IPS-NIHi7 (cell line): ENCODE measurements around the gene TMEM50A.
"Not testable (repeated sequence)": the region's sequence is repeated elsewhere in the genome, so short reads cannot be mapped to it uniquely, and the experiment has no call there.

Experiments used
- DNase-seq: peaks from one replicate; pipeline ENCODE4 v3.0.0; 2012; ENCODE audit warnings: mixed read lengths; ENCODE audit errors: extremely low spot score

TMEM50A gene

DNA sequence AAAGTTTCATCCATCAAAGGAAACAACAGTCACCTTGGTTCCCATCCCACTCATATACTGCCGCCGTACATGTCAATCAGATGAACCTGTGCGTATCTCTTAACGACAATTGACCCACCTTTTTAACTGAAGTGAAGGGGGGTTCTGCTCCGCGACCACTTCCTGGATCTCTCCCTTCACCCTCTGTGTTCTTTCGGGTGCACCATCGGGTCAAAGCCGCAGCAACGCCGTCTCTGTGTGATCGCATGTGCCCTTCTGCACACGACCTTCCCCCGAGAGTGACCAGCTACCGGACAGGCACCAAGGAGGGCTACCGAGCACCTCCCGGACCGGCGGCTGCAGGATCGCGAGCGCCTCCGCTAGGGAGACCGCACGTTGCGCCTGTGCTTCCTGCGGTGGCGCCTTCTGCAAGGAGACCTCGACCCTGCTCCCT, 1.2 kb upstream of the TMEM50A start:
- DNase-seq = peak; percentile 1

DNA sequence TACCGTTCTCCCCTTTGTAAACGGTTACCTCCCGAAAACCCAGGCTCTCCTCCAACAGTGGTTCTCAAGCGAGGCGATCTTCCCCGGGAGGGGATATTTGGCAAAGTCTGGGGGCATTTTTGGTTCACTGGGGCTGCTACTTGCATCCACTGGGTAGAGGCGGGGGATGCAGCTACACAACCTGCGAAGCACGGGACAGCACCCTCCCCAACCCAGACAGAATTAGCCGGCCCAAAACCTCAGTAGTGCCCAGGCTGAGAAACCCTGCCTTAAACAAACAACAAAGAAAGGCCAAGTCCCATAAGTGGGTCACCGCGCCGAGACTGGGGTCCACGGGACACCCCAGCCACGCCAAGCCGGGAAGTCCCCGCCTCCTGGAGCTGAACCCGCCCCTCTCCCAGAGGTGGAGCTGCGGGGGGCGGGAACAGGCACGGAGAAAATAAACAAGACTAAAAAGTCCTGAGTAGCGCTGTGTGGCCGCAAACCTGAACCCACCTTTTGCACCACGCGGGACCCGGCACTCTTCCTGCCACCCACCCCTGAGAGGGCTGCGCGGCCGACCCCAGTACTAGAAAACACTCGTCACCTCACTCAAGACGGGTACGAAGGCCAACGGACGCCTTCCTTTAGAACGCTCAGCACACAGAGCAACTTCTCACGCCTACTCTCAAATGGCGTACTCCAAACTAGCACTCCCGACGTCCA, 499 bp upstream of the TMEM50A start:
- not testable (repeated sequence) for DNase-seq

DNA sequence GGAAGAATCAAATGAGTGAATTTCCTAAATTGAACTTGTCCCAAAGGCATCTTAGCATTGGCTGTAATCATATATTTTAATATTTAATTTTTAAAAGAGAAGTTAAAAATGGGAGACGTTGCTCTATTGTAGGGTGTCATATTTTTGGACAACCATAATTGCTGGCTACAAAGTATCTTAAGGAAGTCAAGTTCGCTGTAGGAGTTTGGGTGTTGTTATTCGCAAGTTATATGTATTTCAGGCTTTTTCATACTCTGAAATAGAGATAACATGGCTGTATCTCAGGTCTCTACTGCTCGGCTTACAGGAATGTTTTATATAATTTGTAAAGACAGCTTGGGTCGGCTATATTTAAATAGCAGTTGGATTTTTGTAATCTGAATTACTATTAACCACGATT, 852 bp downstream of the TMEM50A start:
- no peak for DNase-seq

DNA sequence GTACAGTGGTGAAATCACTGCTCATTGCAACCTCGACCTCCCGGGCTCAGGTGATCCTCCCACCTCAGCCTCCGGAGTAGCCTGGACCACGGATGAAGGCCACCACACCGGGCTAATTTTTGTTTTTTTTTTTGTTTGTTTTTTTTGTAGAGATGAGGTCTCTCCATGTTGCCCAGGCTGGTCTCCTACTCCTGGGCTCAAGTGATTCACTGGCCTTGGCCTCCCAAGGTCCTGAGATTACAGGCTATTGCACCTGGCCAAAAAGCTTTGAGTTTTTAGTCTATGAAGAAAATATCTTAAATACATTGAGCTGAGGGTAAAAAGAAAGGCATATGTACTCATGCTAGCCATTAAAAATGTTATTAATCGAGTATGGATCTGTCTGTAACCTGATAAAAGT, 3.6 kb downstream of the TMEM50A start:
- DNase-seq = no peak

DNA sequence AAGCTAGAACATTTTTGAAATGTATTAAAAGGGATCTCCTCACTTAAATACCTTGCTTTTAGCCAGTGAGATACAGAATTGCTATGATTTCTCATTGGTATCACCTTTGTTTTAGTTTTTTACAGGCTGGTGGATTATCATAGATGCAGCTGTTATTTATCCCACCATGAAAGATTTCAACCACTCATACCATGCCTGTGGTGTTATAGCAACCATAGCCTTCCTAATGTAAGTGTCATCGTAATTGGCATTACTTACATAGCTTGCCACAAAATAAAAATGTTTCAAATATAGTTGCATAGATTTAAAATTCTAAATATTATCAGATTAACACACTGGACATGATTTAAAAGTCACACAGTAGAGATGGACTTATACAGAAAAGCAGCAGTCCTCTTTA, 4.7 kb downstream of the TMEM50A start:
- no peak for DNase-seq

DNA sequence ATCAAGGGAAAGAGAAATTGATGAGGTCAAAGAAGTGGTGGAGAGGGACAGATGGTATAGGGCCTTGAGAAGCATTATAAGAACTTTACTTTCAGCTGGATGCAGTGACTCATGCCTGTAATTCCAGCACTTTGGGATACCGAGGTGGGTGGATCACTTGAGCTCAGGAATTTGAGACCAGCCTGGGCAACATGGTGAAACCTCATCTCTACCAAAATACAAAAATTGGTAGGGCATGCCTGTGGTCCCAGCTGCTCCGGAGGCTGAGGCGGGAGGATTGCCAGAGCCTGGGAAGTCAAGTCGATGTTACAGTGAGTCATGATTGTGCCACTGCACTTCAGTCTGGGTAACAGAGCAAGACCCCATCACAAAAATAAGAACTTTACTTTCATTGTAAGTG, 5.7 kb downstream of the TMEM50A start:
- no peak for DNase-seq

DNA sequence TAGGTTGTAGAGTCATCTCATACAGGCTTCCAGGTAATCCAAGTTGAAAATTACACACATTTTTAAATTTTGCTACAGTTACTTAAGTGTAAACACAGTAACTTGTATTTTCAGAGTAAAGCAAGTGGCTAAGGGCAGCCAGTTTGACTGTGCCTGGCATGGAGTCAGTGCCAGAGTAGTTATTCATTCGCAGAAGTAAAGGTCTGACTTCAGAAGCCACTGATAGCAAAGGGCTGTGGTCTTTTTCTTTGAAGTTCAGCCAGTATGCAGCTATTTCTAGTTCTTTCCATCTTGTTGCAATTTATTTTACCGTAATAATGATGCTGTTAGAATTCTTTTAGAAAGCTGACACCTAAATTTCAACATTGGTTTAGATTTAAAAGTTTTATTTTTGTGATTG, 9.4 kb downstream of the TMEM50A start:
- DNase-seq = no peak

DNA sequence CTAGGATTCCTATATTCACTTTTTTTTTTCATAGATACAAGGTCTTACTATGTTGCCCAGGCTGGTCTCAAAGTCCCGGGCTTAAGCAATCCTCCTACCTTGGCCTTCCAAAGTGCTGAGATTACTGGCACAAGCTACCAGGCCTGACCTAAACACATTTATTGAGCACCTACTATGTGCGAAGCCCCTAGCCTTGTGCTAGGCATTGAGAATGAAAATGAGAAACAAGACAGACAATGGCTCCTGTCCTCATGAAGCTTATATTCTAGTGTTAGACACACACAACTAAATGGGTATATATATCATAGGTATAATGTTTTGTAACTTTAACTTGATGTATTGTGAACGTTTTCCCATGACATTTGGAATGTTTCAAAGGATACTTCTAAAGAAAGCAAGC, 11.5 kb downstream of the TMEM50A start:
- DNase-seq = no peak

DNA sequence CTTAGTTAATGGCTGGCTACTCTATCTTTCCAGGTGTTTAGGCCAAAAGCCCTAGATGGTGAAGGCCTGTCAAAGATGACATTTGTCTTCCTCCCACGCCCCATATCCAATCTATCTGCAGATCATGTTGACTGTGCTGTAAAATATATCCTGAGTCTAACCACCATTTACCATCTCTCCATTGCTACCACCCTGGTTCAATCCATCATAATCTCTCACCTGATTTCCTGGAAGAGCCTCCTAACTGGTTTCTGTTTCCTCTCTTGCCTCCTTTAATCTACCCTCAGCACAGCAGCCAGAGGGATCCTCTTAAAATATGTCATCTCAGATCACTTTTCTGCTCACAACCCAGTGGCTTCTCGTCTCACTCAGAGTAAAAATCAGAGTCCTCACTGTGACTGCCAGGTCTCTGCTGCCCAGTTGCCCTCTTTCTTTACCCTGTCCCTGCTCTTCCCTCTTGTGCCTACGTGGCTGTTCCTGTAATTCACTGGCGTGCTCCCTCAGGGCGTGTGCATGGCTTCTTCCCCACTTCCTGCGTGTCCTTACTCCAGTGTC, 17.8 kb downstream of the TMEM50A start:
- DNase-seq = no peak

DNA sequence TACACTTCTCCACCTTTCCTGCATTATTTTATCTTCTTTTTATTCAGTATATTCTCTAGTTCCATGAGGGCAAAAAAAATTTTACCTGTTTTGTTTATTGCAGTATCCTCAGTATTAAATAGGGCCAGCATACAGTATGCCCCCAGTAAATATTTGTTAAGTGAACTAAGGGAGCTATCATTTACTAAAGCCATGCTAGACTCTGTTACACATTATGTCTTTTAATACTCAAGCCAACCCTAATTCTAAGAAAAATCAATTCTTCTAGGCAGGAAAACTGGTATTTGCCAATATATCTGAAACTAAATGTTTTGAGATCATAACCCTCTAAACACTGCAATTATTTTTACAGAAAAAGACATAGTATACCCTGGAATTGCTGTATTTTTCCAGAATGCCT, 18.3 kb downstream of the TMEM50A start:
- no peak for DNase-seq

DNA sequence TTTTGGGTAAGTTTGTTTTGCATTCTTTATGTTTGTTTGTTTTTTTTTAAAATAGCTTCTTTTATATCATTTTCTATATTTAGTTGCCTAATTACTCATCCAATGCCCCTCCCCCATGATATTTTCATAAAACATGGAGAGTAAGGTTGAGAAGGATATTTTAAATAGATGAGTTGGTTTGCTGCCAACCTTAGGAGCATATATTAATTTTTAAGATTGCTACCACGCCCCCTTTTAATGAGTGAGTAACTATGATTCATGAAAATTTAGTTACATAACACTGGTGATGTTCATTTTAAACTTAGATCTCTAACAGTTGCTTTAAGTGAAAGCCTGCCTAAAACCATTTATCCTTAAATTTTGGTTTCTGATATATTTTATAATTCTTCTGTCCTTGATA, 18.7 kb downstream of the TMEM50A start:
- DNase-seq = no peak

DNA sequence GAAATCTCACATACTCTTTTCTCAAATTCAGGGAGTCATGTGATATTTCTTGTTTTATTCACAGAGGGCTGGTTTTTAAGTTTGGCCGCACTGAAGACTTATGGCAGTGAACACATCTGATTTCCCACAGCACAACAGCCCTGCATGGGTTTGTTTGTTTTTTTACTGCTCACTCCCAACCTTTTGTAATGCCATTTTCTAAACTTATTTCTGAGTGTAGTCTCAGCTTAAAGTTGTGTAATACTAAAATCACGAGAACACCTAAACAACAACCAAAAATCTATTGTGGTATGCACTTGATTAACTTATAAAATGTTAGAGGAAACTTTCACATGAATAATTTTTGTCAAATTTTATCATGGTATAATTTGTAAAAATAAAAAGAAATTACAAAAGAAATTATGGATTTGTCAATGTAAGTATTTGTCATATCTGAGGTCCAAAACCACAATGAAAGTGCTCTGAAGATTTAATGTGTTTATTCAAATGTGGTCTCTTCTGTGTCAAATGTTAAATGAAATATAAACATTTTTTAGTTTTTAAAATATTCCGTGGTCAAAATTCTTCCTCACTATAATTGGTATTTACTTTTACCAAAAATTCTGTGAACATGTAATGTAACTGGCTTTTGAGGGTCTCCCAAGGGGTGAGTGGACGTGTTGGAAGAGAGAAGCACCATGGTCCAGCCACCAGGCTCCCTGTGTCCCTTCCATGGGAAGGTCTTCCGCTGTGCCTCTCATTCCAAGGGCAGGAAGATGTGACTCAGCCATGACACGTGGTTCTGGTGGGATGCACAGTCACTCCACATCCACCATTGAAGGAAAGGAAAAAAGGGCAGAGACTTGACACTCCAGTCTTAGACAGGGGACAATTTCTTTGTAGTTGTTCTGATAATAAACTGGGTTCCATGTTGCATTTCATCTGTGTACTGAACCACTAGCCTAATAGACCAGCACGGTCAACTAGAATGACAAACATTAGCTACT, 22.8 kb downstream of the TMEM50A start:
- DNase-seq = no peak

DNA sequence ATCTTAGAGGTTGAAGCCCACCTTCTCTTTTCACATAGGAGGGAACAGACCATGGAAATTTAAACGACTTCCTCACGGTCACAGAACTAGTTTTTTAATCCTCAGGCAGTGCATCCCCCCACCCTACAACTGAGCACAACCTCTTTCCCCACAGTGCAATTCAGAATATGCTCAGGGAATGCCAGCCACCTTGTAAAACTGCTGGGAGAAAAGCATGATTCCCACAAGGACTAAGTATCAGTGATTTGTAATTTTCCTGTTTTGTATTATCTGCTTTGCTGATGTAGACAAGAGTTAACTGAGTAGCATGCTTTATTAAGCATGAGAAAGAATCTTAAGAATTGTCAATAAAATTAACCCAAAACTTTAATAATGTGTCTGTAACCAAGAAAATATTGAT, 23.8 kb downstream of the TMEM50A start:
- no peak for DNase-seq

DNA sequence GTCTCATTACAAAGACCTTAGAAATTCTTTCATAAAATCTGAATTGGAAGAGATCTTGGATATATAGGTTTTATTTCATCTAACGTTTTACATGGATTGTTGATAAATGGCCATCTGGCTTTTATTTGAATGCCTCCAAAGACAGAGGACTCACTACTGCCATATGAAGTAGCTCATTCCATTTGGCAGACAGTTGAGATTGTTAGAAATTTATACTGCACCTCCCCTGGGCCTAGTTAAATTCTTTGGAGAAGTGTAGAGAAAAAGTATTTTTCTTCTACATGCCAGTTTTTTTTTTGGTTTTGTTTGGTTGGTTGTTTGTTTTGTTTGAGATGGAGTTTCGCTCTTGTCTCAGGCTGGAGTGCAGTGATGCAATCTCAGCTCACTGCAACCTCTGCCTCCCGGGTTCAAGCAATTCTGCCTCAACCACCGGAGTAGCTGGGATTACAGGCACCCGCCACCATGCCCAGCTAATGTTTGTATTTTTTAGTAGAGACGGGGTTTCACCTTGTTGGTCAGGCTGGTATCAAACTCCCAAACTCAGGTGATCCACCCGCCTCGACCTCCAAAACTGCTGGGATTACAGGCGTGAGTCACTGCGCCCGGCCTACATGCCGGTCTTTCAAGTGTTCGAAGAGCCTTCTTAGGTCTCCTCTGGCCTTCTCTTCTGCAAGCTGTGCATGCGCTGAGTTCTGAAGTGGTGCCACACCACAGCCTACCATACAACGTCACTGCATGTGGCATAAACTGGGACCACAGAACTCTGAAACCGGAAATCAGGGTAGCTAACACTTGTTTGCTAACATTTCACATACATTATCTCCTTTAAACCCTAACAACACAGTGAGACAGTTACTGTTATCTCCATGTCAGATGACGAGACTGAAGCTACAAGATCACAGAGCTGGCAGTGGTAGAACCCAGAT, 24.8 kb downstream of the TMEM50A start:
- not testable (repeated sequence) for DNase-seq

DNA sequence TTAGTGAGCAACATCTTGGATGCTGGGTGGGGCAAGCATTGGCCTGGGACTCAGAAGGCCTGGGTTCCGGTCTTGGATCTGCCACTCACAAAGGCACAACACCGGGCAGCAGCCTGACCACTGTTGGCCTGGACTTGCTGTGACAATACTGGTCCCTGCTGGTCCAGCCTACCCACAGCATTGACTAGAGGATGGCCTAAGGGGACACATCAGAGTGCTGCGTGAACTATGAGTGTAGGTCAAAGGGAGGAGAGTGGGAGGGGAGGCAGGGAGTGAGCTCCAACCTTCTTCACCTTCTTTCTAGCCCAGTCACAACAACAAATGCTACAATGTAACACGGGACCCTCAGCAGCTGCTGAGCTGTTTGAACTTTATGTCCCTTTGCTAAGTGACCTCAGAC, 31.1 kb downstream of the TMEM50A start:
- DNase-seq = peak; percentile 11

DNA sequence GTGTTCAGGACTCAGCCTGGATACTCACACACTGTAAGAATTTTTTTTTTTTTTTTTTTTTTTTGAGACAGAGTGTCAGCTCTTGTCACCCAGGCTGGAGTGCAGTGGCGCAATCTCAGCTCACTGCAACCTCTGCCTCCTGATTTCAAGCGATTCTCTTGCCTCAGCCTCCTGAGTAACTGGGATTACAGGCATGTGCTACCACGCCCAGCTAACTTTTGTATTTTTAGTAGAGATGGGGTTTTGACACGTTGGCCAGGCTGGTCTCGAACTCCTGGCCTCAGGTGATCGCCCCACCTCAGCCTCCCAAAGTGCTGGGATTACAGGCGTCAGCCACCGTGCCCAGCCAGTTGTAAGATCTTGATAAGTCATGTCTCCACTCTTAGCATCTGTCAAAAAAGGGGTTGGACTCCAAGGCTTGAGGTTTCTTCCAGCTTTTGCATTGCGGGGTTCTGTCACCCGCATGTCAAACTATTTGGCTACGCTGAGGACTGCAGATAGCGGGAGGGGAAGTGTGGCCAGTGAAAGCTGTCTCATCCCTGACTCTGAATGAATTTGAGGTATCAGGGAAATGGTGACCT, 31.6 kb downstream of the TMEM50A start:
- not testable (repeated sequence) for DNase-seq

DNA sequence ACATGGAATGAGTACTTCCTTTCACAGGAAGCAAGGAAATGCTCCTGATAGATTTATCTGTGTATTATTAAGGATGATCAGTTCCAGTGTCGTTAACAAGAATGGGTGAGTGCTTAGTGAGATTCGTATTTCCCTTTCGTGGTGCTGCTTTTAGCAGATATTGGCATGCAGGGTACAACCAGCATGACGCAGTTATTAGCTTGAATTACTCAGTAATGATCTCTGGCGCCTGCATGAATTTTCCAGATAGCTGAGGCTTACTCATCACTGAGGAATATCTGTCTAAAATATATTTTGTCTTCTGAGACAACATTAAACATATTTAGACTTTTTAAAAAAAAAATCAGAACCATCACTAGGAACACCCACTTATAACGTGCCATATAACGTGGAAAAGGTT, 33.6 kb downstream of the TMEM50A start:
- DNase-seq = not testable (repeated sequence)

DNA sequence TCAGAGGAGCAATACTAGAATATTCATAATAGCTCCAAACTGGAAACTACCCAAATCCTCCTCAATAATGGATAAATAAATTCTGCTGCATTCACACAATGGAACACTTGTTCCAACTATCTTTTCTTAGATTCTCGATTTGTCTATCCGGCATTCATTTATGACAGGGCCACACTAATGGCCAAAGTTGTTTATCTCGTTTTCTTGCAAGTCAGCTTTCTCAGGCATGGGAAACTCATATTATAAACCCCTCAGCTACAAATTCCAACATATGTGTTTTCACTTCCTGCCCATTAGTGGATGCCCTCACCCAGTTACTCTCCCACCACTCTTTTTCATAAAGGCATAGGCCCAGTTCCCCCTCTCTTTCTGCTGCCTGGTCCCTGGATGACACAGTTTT, 40.2 kb downstream of the TMEM50A start:
- DNase-seq = not testable (repeated sequence)

DNA sequence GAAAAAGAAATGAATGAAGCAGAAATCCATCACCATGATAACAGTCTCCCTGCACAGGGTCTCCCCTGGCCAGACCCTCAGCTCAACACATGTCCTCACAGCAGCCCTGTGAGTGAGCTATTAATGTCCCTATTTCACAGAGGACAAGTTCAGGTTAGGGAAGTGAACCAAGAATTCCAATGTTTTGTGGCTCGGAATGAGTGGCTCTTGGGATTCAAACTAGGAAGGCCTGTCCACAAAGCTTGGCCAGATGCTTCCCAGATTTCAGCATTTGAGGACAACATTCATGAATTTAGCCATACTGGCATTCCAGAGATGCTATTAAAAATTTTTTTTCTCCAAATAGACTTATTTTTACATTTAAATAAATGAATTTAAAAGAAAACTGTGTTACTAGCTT, 44.4 kb downstream of the TMEM50A start:
- not testable (repeated sequence) for DNase-seq

DNA sequence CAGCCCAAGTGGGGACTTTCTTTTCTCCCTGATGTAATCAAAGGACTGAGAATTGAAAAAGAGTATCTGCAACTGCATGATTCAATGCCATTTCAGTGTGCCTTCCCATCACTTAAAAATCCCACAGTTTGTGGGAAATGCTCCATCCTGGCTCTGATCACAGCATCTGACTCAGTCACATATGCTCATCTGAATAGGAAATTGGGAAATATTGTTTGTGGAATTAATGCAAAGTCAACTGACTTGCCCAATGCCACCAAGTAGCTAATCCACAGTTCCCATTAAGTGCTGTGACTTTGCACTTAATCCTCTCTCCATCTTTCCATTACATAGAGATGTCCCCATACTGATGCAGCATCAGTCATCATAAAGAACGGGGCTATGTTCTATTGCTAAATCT, 45.0 kb downstream of the TMEM50A start:
- not testable (repeated sequence) for DNase-seq

DNA sequence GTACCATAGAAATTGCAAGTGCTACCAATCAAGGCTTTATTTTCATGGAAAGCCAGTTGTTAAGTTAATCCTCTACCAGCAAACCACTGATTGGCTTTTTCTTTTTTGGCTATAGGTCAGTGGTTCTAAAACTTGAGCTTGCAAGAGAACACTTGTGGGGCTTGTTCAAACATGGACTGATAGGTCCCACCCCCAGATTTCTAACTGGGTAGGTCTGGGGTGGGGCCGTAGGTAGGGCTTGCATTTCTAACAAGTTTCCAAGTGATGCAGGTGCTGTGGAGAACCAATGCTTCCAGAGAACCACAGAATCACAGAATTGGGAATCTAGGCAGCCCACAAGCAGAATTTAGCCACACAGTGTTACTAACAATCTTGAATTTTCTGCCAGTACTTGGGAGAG, 45.7 kb downstream of the TMEM50A start:
- not testable (repeated sequence) for DNase-seq
